Neural progenitor cell (in vitro differentiated cells): ENCODE results near the gene RAPGEF4. TPM values are rescaled to one million over a fixed set of nuclear protein-coding genes. Genes with fewer than 3 reads are reported as not detected.

Experiments used
- DNase-seq: peaks from one replicate; pipeline ENCODE4 v3.0.0-alpha.2; 2016; ENCODE audit warnings: low spot score
- H2AFZ ChIP-seq: fragments of 200-600 bp; sonication (generic); replicated peaks from 2 replicates; pipeline ENCODE4 v1.6.1; 2016; ENCODE audit warnings: antibody characterized with exemption
- H3F3A ChIP-seq: fragments of 200-600 bp; sonication (generic); 2 replicates; pipeline ENCODE4 v1.6.1; 2016; ENCODE audit warnings: antibody characterized with exemption, low read depth
- H3K27ac ChIP-seq: fragments of 200-600 bp; sonication (generic); 2 replicates; pipeline ENCODE4 v1.5.1; 2016; ENCODE audit warnings: mild to moderate bottlenecking
- H3K27me3 ChIP-seq: fragments of 200-600 bp; sonication (generic); 2 replicates; pipeline ENCODE4 v1.6.1; 2016; ENCODE audit warnings: mild to moderate bottlenecking, moderate library complexity
- H3K36me3 ChIP-seq: fragments of 200-600 bp; sonication (generic); 2 replicates; pipeline ENCODE4 v1.5.1; 2016
- H3K4me1 ChIP-seq: fragments of 200-600 bp; sonication (generic); 2 replicates; pipeline ENCODE4 v1.6.1; 2016; ENCODE audit warnings: mixed run types
- H3K4me2 ChIP-seq: fragments of 200-600 bp; sonication (generic); 2 replicates; pipeline ENCODE4 v1.6.1; 2016
- H3K4me3 ChIP-seq: fragments of 200-600 bp; sonication (generic); 2 replicates; pipeline ENCODE4 v1.5.1; 2016
- H3K79me2 ChIP-seq: fragments of 200-600 bp; sonication (generic); 2 replicates; pipeline ENCODE4 v1.6.1; 2016; ENCODE audit warnings: low read depth
- H3K9ac ChIP-seq: fragments of 200-600 bp; sonication (generic); 2 replicates; pipeline ENCODE4 v1.6.1; 2016
- H3K9me3 ChIP-seq: fragments of 200-600 bp; sonication (generic); 2 replicates; pipeline ENCODE4 v1.5.1; 2016; ENCODE audit warnings: low read depth
- H4K20me1 ChIP-seq: fragments of 200-600 bp; sonication (generic); 2 replicates; pipeline ENCODE4 v1.6.1; 2016; ENCODE audit warnings: low read depth
- H3K27ac Mint-ChIP-seq: 3 replicates; pipeline ENCODE4 v1.8.0; 2021; ENCODE audit warnings: mixed read lengths
- H3K27me3 Mint-ChIP-seq: 2 replicates; pipeline ENCODE4 v1.8.0; 2022; ENCODE audit warnings: low read depth, mild to moderate bottlenecking, inconsistent platforms, moderate library complexity, mixed read lengths; ENCODE audit not compliant: insufficient read depth
- H3K36me3 Mint-ChIP-seq: 3 replicates; pipeline ENCODE4 v1.8.0; 2021; ENCODE audit warnings: mixed read lengths
- H3K4me1 Mint-ChIP-seq: 3 replicates; pipeline ENCODE4 v1.8.0; 2021; ENCODE audit warnings: mixed read lengths
- H3K4me3 Mint-ChIP-seq: 3 replicates; pipeline ENCODE4 v1.8.0; 2021; ENCODE audit warnings: mild to moderate bottlenecking, moderate library complexity, mixed read lengths
- H3K9me3 Mint-ChIP-seq: 3 replicates; pipeline ENCODE4 v1.8.0; 2020; ENCODE audit warnings: mixed read lengths
- EZH2 ChIP-seq: fragments of 200-600 bp; sonication (generic); IDR thresholded peaks from 2 replicates; pipeline ENCODE4 v1.6.1; 2017; ENCODE audit warnings: antibody characterized with exemption, mild to moderate bottlenecking, moderate library complexity
- EZH2phosphoT487 ChIP-seq: fragments of 200-600 bp; sonication (generic); IDR thresholded peaks from 2 replicates; pipeline ENCODE4 v1.6.1; 2017; ENCODE audit warnings: antibody characterized with exemption
- total RNA-seq: library from RNA; depleted of rRNA; stranded (reverse); fragments of >200 nt; gene quantifications from 2 replicates; pipeline ENCODE4 v1.2.3, GENCODE V29; 2015; ENCODE audit warnings: low replicate concordance
- TF ChIP-seq, protein P1 (sequence below): fragments of 200-600 bp; sonication (generic); IDR thresholded peaks from 2 replicates; pipeline ENCODE4 v1.5.1; 2017; ENCODE audit warnings: antibody characterized with exemption, mild to moderate bottlenecking

Gene RAPGEF4
- total RNA-seq, 1 donor from 2014 or later, result 1.8 TPM

DNA sequence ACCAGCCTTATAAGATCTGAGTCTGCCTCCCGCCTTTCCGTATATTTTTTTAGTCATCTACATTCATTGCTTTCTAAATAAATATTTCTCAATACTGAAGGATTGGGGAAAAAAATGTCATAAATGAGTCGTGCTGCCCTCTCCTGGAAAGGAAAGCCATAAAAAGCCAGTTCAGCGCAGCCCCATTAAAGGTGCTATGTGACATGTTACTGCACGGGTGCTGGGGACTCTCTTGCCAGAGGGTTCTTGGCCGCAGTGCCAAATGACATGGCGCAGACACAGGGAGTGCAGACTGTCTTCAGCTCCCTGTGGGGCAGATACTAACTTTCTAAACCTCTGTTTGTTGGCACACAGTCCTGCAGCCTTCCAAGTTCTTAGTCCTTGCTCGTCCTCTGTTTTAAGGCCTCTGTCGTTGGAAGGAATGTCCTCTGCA is 286.3 kb downstream of the RAPGEF4 start:
- no peak overlapping the region for H2AFZ ChIP-seq
- H4K20me1 ChIP-seq, result no peaks in the 10 kb centered on the region
- Mint-ChIP-seq H3K4me1 (peaks cover 6% of the 10 kb centered on the region), H3K27me3 (peaks cover 6% of the 10 kb centered on the region), H3K27ac (no peak overlapping the region), H3K36me3 (no peaks in the 10 kb centered on the region), H3K4me3 (no peak overlapping the region), H3K9me3 (no peaks in the 10 kb centered on the region)
- no peaks in the 10 kb centered on the region for H3K4me1 ChIP-seq
- no peak for TF ChIP-seq EZH2
- TF ChIP-seq, protein P1, sequence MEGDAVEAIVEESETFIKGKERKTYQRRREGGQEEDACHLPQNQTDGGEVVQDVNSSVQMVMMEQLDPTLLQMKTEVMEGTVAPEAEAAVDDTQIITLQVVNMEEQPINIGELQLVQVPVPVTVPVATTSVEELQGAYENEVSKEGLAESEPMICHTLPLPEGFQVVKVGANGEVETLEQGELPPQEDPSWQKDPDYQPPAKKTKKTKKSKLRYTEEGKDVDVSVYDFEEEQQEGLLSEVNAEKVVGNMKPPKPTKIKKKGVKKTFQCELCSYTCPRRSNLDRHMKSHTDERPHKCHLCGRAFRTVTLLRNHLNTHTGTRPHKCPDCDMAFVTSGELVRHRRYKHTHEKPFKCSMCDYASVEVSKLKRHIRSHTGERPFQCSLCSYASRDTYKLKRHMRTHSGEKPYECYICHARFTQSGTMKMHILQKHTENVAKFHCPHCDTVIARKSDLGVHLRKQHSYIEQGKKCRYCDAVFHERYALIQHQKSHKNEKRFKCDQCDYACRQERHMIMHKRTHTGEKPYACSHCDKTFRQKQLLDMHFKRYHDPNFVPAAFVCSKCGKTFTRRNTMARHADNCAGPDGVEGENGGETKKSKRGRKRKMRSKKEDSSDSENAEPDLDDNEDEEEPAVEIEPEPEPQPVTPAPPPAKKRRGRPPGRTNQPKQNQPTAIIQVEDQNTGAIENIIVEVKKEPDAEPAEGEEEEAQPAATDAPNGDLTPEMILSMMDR, result peak; percentile 34
- TF ChIP-seq EZH2phosphoT487, result no peak
- H3F3A ChIP-seq, result no peaks in the 10 kb centered on the region
- DNase-seq, result no peak
- H3K4me3 ChIP-seq, result no peak overlapping the region
- H3K9me3 ChIP-seq, result no peaks in the 10 kb centered on the region
- no peaks in the 10 kb centered on the region for H3K79me2 ChIP-seq
- no peak overlapping the region for H3K27ac ChIP-seq
- no peak overlapping the region for H3K4me2 ChIP-seq
- H3K9ac ChIP-seq, result no peak overlapping the region
- no peaks in the 10 kb centered on the region for H3K36me3 ChIP-seq
- no peaks in the 10 kb centered on the region for H3K27me3 ChIP-seq

DNA sequence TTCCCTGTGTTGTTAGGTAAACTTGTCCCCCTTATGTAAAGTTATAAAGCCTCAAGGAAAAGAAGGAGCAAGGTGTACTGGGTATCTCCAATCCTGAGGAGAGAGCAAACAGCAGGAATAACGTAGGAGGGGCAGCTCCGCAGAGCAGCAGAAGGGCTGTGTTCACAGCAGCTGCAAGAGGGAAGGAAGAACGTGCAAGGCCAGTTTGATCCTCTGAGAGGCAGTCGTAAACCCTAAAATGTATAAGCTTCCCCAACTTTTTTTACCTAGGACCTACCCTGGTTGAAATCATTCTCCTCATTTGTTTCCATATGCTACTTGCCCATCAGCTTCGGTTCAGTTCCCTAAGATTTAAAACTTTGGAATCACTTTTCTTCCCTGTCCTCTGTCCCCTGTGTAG is 288.1 kb downstream of the RAPGEF4 start:
- Histone ChIP-seq H3K9me3 (no peaks in the 10 kb centered on the region), H3K36me3 (no peaks in the 10 kb centered on the region), H3K27me3 (no peaks in the 10 kb centered on the region), H4K20me1 (no peaks in the 10 kb centered on the region), H3K4me3 (no peak overlapping the region), H2AFZ (no peak overlapping the region), H3F3A (no peaks in the 10 kb centered on the region), H3K9ac (no peak overlapping the region), H3K4me2 (no peak overlapping the region), H3K27ac (no peak overlapping the region), H3K79me2 (no peaks in the 10 kb centered on the region), H3K4me1 (no peaks in the 10 kb centered on the region)
- H3K27me3 Mint-ChIP-seq, result peaks cover 5% of the 10 kb centered on the region
- no peak for DNase-seq
- H3K4me3 Mint-ChIP-seq, result no peak overlapping the region
- no peaks in the 10 kb centered on the region for H3K36me3 Mint-ChIP-seq
- no peaks in the 10 kb centered on the region for H3K9me3 Mint-ChIP-seq
- peaks cover 10% of the 10 kb centered on the region for H3K4me1 Mint-ChIP-seq
- no peak overlapping the region for H3K27ac Mint-ChIP-seq
- TF ChIP-seq, protein P1, result no peak
- no peak for TF ChIP-seq EZH2phosphoT487
- no peak for TF ChIP-seq EZH2

DNA sequence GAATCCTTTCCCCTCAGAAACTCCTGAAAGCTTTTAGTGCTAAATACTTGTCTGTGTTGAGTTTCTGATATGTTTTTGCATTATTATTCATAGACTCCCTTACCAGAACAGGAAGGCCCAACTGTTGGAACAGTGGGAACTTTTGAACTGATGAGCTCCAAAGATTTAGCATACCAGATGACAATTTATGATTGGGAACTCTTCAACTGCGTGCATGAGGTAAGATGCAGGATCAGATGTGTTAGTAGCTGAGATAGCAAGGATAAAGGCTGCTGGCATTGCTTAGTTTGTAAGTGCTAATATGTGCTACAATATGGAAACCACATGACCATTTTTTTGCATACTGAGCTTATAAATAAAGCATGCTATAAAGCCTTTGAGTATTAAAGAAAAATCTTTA is 290.8 kb downstream of the RAPGEF4 start:
- Mint-ChIP-seq H3K27me3 (peaks cover 5% of the 10 kb centered on the region), H3K27ac (no peak overlapping the region), H3K9me3 (no peaks in the 10 kb centered on the region), H3K4me3 (no peak overlapping the region), H3K36me3 (no peaks in the 10 kb centered on the region), H3K4me1 (peaks cover 22% of the 10 kb centered on the region)
- Histone ChIP-seq H2AFZ (no peak overlapping the region), H3K79me2 (no peaks in the 10 kb centered on the region), H4K20me1 (no peaks in the 10 kb centered on the region), H3K27me3 (no peaks in the 10 kb centered on the region), H3K9me3 (no peaks in the 10 kb centered on the region), H3K36me3 (no peaks in the 10 kb centered on the region), H3K4me3 (no peak overlapping the region), H3K4me1 (no peaks in the 10 kb centered on the region), H3K9ac (no peak overlapping the region), H3K4me2 (no peak overlapping the region), H3F3A (no peaks in the 10 kb centered on the region), H3K27ac (no peak overlapping the region)
- TF ChIP-seq, protein P1, result no peak
- TF ChIP-seq EZH2 (no peak), EZH2phosphoT487 (no peak)
- no peak for DNase-seq
